ENCODE data around the gene HOXA5.

The HOXA5 gene

GRCh38 chr7:27116031-27116961 is 27.2 kb downstream of the HOXA5 start:
- no peak for DNase-seq

- DNase-seq = no peak
Observed at GRCh38 chr7:27115221-27116026, 28.1 kb downstream of the HOXA5 start.

GRCh38 chr7:27114881-27115220 is 28.6 kb downstream of the HOXA5 start:
- DNase-seq = no peak

- DNase-seq = peak; percentile 32
Observed at GRCh38 chr7:27113991-27114769, 29.3 kb downstream of the HOXA5 start.

- DNase-seq = no peak
Observed at GRCh38 chr7:27112955-27113949, 30.2 kb downstream of the HOXA5 start.

- DNase-seq = no peak
Observed at GRCh38 chr7:27112361-27112760, 31.1 kb downstream of the HOXA5 start.

GRCh38 chr7:27111751-27112277 is 31.7 kb downstream of the HOXA5 start:
- no peak for DNase-seq

- no peak for DNase-seq
Observed at GRCh38 chr7:27111042-27111750, 32.3 kb downstream of the HOXA5 start.

GRCh38 chr7:27110186-27111031 is 33.1 kb downstream of the HOXA5 start:
- DNase-seq = no peak

GRCh38 chr7:27109466-27110185 is 33.9 kb downstream of the HOXA5 start:
- no peak for DNase-seq

- no peak for DNase-seq
Observed at GRCh38 chr7:27108390-27109127, 34.9 kb downstream of the HOXA5 start.

- DNase-seq = no peak
Observed at GRCh38 chr7:27107391-27108381, 35.8 kb downstream of the HOXA5 start.

GRCh38 chr7:27106901-27107240 is 36.6 kb downstream of the HOXA5 start:
- no peak for DNase-seq

GRCh38 chr7:27106181-27106900 is 37.1 kb downstream of the HOXA5 start:
- no peak for DNase-seq

GRCh38 chr7:27105301-27106031 is 38.0 kb downstream of the HOXA5 start:
- no peak for DNase-seq

Measured in NCI-H748 treated with DMSO at 0.1 percent for 48 hours (cell line).